GM12873 (cell line): ENCODE results near the gene GGN.
A peak's percentile ranks its signal among the peaks of the same experiment; 100 is the strongest.

ENCODE experiments used
- CTCF ChIP-seq: IDR thresholded peaks from 2 replicates; pipeline ENCODE4 v1.5.1; 2012; ENCODE audit warnings: low read depth, mild to moderate bottlenecking, moderate library complexity, low read length, control low read depth; ENCODE audit not compliant: insufficient read depth; ENCODE audit errors: missing control alignments

Gene GGN

GRCh38 chr19:38352611-38353010 lies 35.2 kb downstream of the GGN start:
- no peak for TF ChIP-seq CTCF

GRCh38 chr19:38351865-38352395 lies 35.9 kb downstream of the GGN start:
- peak; percentile 1 for TF ChIP-seq CTCF

- TF ChIP-seq CTCF, result no peak
Measured at GRCh38 chr19:38350883-38351282, 37.0 kb downstream of the GGN start.

- no peak for TF ChIP-seq CTCF
Measured at GRCh38 chr19:38346837-38347236, 41.0 kb downstream of the GGN start.

- TF ChIP-seq CTCF, result no peak
Measured at GRCh38 chr19:38340927-38341326, 46.9 kb downstream of the GGN start.

GRCh38 chr19:38337360-38337653 lies 50.5 kb downstream of the GGN start:
- no peak for TF ChIP-seq CTCF

GRCh38 chr19:38336638-38337359 lies 51.0 kb downstream of the GGN start:
- no peak for TF ChIP-seq CTCF
